ENCODE results near the gene PDE8A. TPM values are rescaled to one million over a fixed set of nuclear protein-coding genes. Genes with fewer than 3 reads are reported as not detected.

The PDE8A gene
- total RNA-seq, result 11.7 and 26.1 TPM in 2 replicates

GRCh38 chr15:84981711-84982300 is at the start of gene PDE8A:
Gene PDE8A, plus strand, starts transcription at chr15:84981856. Its CDS starts 307 bp downstream, at chr15:84982163.

Other genes starting within 250 kb of the PDE8A start
- 7.1 and 7.7 TPM in 2 replicates for gene ZNF592, start 233.3 kb upstream of the PDE8A start, total RNA-seq
- 0.12 and 0.51 TPM in 2 replicates for gene ALPK3, start 164.5 kb upstream of the PDE8A start, total RNA-seq
- not detected in 2 replicates for gene SLC28A1, start 97.2 kb upstream of the PDE8A start, total RNA-seq